ENCODE measurements around the gene CRHR2.

DNA sequence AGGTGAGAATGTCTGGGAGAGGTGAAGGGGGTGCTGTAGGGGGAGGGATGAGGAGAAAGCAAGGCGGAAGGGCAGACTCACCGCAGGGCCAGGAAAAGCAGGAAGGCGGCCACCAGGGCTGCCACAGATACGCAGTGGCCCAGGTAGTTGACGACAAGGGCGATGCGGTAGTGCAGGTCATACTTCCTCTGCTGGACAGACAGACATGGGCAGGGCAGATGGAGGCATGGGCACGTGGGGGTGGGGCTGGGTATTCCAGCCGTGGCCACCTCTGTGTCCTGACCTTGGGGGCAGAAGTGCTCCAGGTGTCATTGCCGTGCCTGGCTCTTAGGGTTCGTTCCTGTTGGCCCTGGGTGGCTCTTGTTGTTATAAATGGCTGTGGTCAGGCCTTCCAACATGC is 16.8 kb downstream of the CRHR2 start:
- no peak for TF ChIP-seq POLR2A (IDR thresholded peaks at IDR 0.05)
- TF ChIP-seq, protein P1, sequence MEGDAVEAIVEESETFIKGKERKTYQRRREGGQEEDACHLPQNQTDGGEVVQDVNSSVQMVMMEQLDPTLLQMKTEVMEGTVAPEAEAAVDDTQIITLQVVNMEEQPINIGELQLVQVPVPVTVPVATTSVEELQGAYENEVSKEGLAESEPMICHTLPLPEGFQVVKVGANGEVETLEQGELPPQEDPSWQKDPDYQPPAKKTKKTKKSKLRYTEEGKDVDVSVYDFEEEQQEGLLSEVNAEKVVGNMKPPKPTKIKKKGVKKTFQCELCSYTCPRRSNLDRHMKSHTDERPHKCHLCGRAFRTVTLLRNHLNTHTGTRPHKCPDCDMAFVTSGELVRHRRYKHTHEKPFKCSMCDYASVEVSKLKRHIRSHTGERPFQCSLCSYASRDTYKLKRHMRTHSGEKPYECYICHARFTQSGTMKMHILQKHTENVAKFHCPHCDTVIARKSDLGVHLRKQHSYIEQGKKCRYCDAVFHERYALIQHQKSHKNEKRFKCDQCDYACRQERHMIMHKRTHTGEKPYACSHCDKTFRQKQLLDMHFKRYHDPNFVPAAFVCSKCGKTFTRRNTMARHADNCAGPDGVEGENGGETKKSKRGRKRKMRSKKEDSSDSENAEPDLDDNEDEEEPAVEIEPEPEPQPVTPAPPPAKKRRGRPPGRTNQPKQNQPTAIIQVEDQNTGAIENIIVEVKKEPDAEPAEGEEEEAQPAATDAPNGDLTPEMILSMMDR (IDR thresholded peaks at IDR 0.05): no peak

Measured in vagina (tissue), 2 donors.